HCT116 (cell line): ENCODE results near the gene C1QTNF12. TPM values are rescaled to one million over a fixed set of nuclear protein-coding genes. Genes with fewer than 3 reads are reported as not detected.

Experiments
- ATAC-seq: fragments of 200-7000 bp; cut with Tn5 transposase; 2 replicates; pipeline ENCODE4 v1.9.1; 2020; ENCODE audit warnings: mild to moderate bottlenecking, moderate library complexity
- BruUV-seq: library from RNA; stranded (reverse); fragments of 400-500 nt; replicated peaks from 2 replicates; lab custom pipeline; 2021; lab: Mats Ljungman, UMichigan
- CTCF ChIA-PET: fragments of 300-600 bp; sonication (Branson Sonifier 250); formaldehyde crosslinking; loops from one replicate; lab custom pipeline; 2021; ENCODE audit warnings: antibody characterized with exemption; lab: Charles Lee
- POLR2A ChIA-PET: fragments of 300-600, 350-600 bp; sonication (Branson Sonifier 250); formaldehyde crosslinking; loops from one replicate; lab custom pipeline; 2021; ENCODE audit warnings: antibody characterized with exemption; lab: Charles Lee
- RAD21 ChIA-PET, 2 experiments: fragments of 300-600 bp; sonication (Branson Sonifier 250); formaldehyde crosslinking; loops; one replicate each; lab custom pipeline; 2023; ENCODE audit warnings: low total read pairs in 2 of 2; ENCODE audit not compliant: uncharacterized antibody in 2 of 2, unreplicated experiment in 2 of 2, low non-redundant PET in 1 of 2; lab: Charles Lee
- DNase-seq: peaks from one replicate; pipeline ENCODE4 v3.0.0-alpha.2; 2010; ENCODE audit warnings: low read depth, low spot score
- H2AFZ ChIP-seq: fragments of 200-600 bp; shearing (Covaris generic), sonication (generic); 2 replicates; pipeline ENCODE4 v1.6.1; 2017; ENCODE audit warnings: low read depth, mixed run types, mixed read lengths, antibody characterized with exemption, low read length; ENCODE audit not compliant: poor library complexity, severe bottlenecking
- H3K27ac ChIP-seq: 2 replicates; pipeline ENCODE4 v1.5.1; 2012; ENCODE audit warnings: low read depth, low read length
- H3K27me3 ChIP-seq: fragments of 200-600 bp; sonication (generic); 2 replicates; pipeline ENCODE4 v1.6.1; 2016; ENCODE audit warnings: mixed run types, low read length, mixed read lengths; ENCODE audit not compliant: insufficient read depth
- H3K36me3 ChIP-seq, 2 experiments: fragments of 200-500 bp in 1 of 2; fragments of 200-600 bp in 1 of 2; sonication (Bioruptor generic) in 1 of 2; sonication (generic) in 1 of 2; 2 replicates each; pipeline versions ENCODE4 v1.5.1 to v1.6.1; 2014 to 2016; ENCODE audit warnings: low read length in 2 of 2, inconsistent platforms in 1 of 2, mixed read lengths in 1 of 2, mixed run types in 1 of 2; ENCODE audit not compliant: insufficient read depth in 2 of 2, control insufficient read depth in 1 of 2
- H3K4me1 ChIP-seq, 2 experiments: fragments of 200-600 bp in 1 of 2; sonication (generic) in 1 of 2; 2 replicates each; pipeline versions ENCODE4 v1.5.1 to v1.6.1; 2012 to 2017; ENCODE audit warnings: low read length in 2 of 2, inconsistent platforms in 1 of 2, mild to moderate bottlenecking in 1 of 2, mixed read lengths in 1 of 2, mixed run types in 1 of 2, moderate library complexity in 1 of 2; ENCODE audit not compliant: insufficient read depth in 2 of 2, control insufficient read depth in 1 of 2
- H3K4me2 ChIP-seq: fragments of 200-600 bp; sonication (generic); 2 replicates; pipeline ENCODE4 v1.6.1; 2017; ENCODE audit warnings: mixed run types, low read length, mixed read lengths
- H3K4me3 ChIP-seq, 2 experiments: fragments of 200-600 bp in 1 of 2; sonication (generic) in 1 of 2; replicated peaks in 1 of 2; 2 replicates each; pipeline ENCODE4 v1.5.1; 2011 to 2016; ENCODE audit warnings: low read length in 2 of 2, control low read depth in 1 of 2, low read depth in 1 of 2, mild to moderate bottlenecking in 1 of 2, mixed read lengths in 1 of 2, mixed run types in 1 of 2
- H3K79me2 ChIP-seq: fragments of 200-600 bp; sonication (generic); 2 replicates; pipeline ENCODE4 v1.6.1; 2017; ENCODE audit warnings: mild to moderate bottlenecking, mixed run types, low read length, moderate library complexity, mixed read lengths; ENCODE audit not compliant: insufficient read depth
- H3K9ac ChIP-seq: fragments of 200-600 bp; sonication (generic); 2 replicates; pipeline ENCODE4 v1.6.1; 2016; ENCODE audit warnings: low read length, mixed read lengths
- H3K9me2 ChIP-seq: fragments of 200-600 bp; sonication (generic), shearing (Covaris generic); 2 replicates; pipeline ENCODE4 v1.6.1; 2017; ENCODE audit warnings: mixed run types, mild to moderate bottlenecking, moderate library complexity; ENCODE audit not compliant: insufficient read depth
- H3K9me3 ChIP-seq, 2 experiments: fragments of 200-500 bp in 1 of 2; fragments of 200-600 bp in 1 of 2; sonication (Bioruptor generic) in 1 of 2; sonication (generic) in 1 of 2; 2 replicates each; pipeline ENCODE4 v1.6.1; 2014 to 2017; ENCODE audit warnings: low read length in 2 of 2, mixed read lengths in 2 of 2, inconsistent platforms in 1 of 2, low read depth in 1 of 2, mild to moderate bottlenecking in 1 of 2, mixed run types in 1 of 2, moderate library complexity in 1 of 2; ENCODE audit not compliant: control insufficient read depth in 1 of 2, insufficient read depth in 1 of 2
- H4K20me1 ChIP-seq: fragments of 200-600 bp; sonication (generic), shearing (Covaris generic); 2 replicates; pipeline ENCODE4 v1.6.1; 2017; ENCODE audit warnings: mixed run types, mild to moderate bottlenecking, moderate library complexity; ENCODE audit not compliant: insufficient read depth
- ATF3 ChIP-seq: IDR thresholded peaks from 2 replicates; pipeline ENCODE4 v1.6.1; 2012
- CTCF ChIP-seq, 3 experiments: fragments of 200-600 bp in 1 of 3; sonication (generic) in 1 of 3; IDR thresholded peaks in 2 of 3; conservative IDR thresholded peaks in 1 of 3; 2 replicates each; pipeline ENCODE4 v1.5.1; 2012 to 2017; ENCODE audit warnings: low read depth in 2 of 3, low read length in 2 of 3, antibody characterized with exemption in 1 of 3, borderline replicate concordance in 1 of 3, control low read depth in 1 of 3, mild to moderate bottlenecking in 1 of 3, mixed read lengths in 1 of 3, mixed run types in 1 of 3, moderate library complexity in 1 of 3; ENCODE audit not compliant: insufficient read depth in 1 of 3
- EGR1 ChIP-seq: IDR thresholded peaks from 2 replicates; pipeline ENCODE4 v1.6.1; 2012; ENCODE audit warnings: low read depth
- EZH2 ChIP-seq: fragments of 200-600 bp; sonication (generic); IDR thresholded peaks from 2 replicates; pipeline ENCODE4 v1.6.1; 2017; ENCODE audit warnings: antibody characterized with exemption, mixed run types
- EZH2phosphoT487 ChIP-seq: fragments of 200-600 bp; IDR thresholded peaks from 2 replicates; pipeline ENCODE4 v1.6.1; 2018; ENCODE audit warnings: antibody characterized with exemption, borderline replicate concordance
- FOSL1 ChIP-seq: IDR thresholded peaks from 2 replicates; pipeline ENCODE4 v1.6.1; 2012; ENCODE audit warnings: low read depth
- POLR2A ChIP-seq: IDR thresholded peaks from 2 replicates; pipeline ENCODE4 v1.7.0; 2011; ENCODE audit warnings: borderline replicate concordance; ENCODE audit not compliant: insufficient read depth, insufficient read length; ENCODE audit errors: extremely low read depth
- RAD21 ChIP-seq: IDR thresholded peaks from 2 replicates; pipeline ENCODE4 v1.6.1; 2012; ENCODE audit warnings: low read depth, mild to moderate bottlenecking
- SIN3A ChIP-seq: IDR thresholded peaks from 2 replicates; pipeline ENCODE4 v1.6.1; 2012; ENCODE audit warnings: low read depth
- TCF7L2 ChIP-seq: IDR thresholded peaks from 2 replicates; pipeline ENCODE4 v1.7.0; 2011; ENCODE audit warnings: borderline replicate concordance, inconsistent platforms; ENCODE audit not compliant: insufficient read depth, insufficient read length; ENCODE audit errors: extremely low read depth
- ZFX ChIP-seq: fragments of 450-650 bp; IDR thresholded peaks from 2 replicates; pipeline ENCODE4 v1.6.1; 2017
- ZNF274 ChIP-seq: fragments of 200-500 bp; sonication (Bioruptor generic); IDR thresholded peaks from 2 replicates; pipeline ENCODE4 v1.6.1; 2014; ENCODE audit warnings: mild to moderate bottlenecking, low read depth, low read length, inconsistent platforms
- intact Hi-C: fragments of 100-400 bp; cut with micrococcal nuclease; formaldehyde crosslinking; loops from 2 replicates; pipeline ENCODE4 v1.10.0; 2022
- total RNA-seq: library from RNA; stranded (reverse); gene quantifications from one replicate; pipeline ENCODE4 v1.2.1, GENCODE V29; 2021; ENCODE audit not compliant: unreplicated experiment
- TF ChIP-seq, protein P1 (sequence below): IDR thresholded peaks from 2 replicates; pipeline ENCODE4 v1.6.1; 2012; ENCODE audit warnings: low read depth

The C1QTNF12 gene
- total RNA-seq, 1 experiment from 2014 or later, result 6.9 TPM

GRCh38 chr1:1280782-1281481, 34.4 kb upstream of the C1QTNF12 start:
- no peak overlapping the region for H3K9ac ChIP-seq
- TF ChIP-seq ATF3 (no peak), RAD21 (no peak), CTCF (IDR thresholded peaks at IDR 0.05 in 2 of 3, conservative IDR thresholded peaks at IDR 0.05 in 1 of 3; ENCODE audit: borderline replicate concordance in 1 of 3, insufficient read depth in 1 of 3, low read depth in 2 of 3, low read length in 2 of 3) (no peak), TCF7L2 (no peak), POLR2A (no peak), EGR1 (no peak), FOSL1 (no peak), ZFX (no peak), EZH2 (no peak), EZH2phosphoT487 (no peak), ZNF274 (no peak), SIN3A (no peak)
- TF ChIP-seq, protein P1, sequence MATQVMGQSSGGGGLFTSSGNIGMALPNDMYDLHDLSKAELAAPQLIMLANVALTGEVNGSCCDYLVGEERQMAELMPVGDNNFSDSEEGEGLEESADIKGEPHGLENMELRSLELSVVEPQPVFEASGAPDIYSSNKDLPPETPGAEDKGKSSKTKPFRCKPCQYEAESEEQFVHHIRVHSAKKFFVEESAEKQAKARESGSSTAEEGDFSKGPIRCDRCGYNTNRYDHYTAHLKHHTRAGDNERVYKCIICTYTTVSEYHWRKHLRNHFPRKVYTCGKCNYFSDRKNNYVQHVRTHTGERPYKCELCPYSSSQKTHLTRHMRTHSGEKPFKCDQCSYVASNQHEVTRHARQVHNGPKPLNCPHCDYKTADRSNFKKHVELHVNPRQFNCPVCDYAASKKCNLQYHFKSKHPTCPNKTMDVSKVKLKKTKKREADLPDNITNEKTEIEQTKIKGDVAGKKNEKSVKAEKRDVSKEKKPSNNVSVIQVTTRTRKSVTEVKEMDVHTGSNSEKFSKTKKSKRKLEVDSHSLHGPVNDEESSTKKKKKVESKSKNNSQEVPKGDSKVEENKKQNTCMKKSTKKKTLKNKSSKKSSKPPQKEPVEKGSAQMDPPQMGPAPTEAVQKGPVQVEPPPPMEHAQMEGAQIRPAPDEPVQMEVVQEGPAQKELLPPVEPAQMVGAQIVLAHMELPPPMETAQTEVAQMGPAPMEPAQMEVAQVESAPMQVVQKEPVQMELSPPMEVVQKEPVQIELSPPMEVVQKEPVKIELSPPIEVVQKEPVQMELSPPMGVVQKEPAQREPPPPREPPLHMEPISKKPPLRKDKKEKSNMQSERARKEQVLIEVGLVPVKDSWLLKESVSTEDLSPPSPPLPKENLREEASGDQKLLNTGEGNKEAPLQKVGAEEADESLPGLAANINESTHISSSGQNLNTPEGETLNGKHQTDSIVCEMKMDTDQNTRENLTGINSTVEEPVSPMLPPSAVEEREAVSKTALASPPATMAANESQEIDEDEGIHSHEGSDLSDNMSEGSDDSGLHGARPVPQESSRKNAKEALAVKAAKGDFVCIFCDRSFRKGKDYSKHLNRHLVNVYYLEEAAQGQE, result no peak
- TF ChIP-seq, all 23 proteins: peak for 0
- ChIA-PET RAD21 (no interaction called here), POLR2A (no interaction called here), CTCF (no interaction called here)
- DNase-seq, result no peak
- Histone ChIP-seq H3K36me3 (no peaks in the 10 kb centered on the region), H3K27me3 (no peaks in the 10 kb centered on the region), H3K27ac (no peak overlapping the region), H3K4me3 (no peak overlapping the region), H3K9me3 (no peaks in the 10 kb centered on the region), H3K9me2 (no peaks in the 10 kb centered on the region), H3K4me1 (peaks cover 0 to 26% of the 10 kb centered on the region in 2 experiments; a peak in 3 of 4 replicates), H4K20me1 (no peaks in the 10 kb centered on the region), H3K79me2 (no peaks in the 10 kb centered on the region), H2AFZ (no peak overlapping the region), H3K4me2 (no peak overlapping the region)
- intact Hi-C loops, result no loop called here
- BruUV-seq, result no TSS peak
- no peak for ATAC-seq
